GM10248 (cell line): ENCODE results near the gene CEP290.

ENCODE experiments used
- CTCF ChIA-PET: fragments of 300-600 bp; sonication (Branson Sonifier 250); formaldehyde crosslinking; extraction: SDS; loops from one replicate; lab custom pipeline; 2021; ENCODE audit warnings: antibody characterized with exemption; lab: Yijun Ruan, JAX
- POLR2A ChIA-PET: fragments of 350-650 bp; sonication (Branson Sonifier 250); formaldehyde crosslinking; extraction: SDS; loops from one replicate; lab custom pipeline; 2020; ENCODE audit warnings: antibody characterized with exemption; lab: Yijun Ruan, JAX
- DNase-seq: peaks from one replicate; pipeline ENCODE4 v3.0.0; 2012; ENCODE audit errors: extremely low spot score
- TF ChIP-seq, protein P1 (sequence below): IDR thresholded peaks from 2 replicates; pipeline ENCODE4 v1.5.1; 2012; ENCODE audit warnings: mild to moderate bottlenecking, low read depth; ENCODE audit errors: extremely low read depth, missing control alignments, control extremely low read depth

CEP290 gene

DNA sequence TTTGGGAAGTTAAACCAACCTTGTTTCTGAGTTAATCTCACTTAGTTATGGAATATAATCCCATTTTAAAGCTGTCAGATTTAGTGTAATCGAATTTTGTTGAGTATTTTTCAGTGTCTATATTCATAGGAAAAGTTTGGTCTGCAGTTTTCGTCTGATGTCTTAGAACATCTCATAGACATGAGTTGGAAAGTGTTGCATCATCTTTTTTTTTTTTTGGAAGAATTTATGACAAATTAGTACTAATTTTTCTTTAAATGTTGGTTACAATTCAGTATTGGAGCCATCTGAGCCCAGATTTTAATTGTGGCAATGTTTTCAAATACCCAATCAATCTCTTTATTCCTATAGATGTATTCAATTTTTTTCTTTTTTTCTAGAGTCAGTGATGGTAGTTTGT, 140.6 kb downstream of the CEP290 start:
- DNase-seq: no peak
- TF ChIP-seq, protein P1, sequence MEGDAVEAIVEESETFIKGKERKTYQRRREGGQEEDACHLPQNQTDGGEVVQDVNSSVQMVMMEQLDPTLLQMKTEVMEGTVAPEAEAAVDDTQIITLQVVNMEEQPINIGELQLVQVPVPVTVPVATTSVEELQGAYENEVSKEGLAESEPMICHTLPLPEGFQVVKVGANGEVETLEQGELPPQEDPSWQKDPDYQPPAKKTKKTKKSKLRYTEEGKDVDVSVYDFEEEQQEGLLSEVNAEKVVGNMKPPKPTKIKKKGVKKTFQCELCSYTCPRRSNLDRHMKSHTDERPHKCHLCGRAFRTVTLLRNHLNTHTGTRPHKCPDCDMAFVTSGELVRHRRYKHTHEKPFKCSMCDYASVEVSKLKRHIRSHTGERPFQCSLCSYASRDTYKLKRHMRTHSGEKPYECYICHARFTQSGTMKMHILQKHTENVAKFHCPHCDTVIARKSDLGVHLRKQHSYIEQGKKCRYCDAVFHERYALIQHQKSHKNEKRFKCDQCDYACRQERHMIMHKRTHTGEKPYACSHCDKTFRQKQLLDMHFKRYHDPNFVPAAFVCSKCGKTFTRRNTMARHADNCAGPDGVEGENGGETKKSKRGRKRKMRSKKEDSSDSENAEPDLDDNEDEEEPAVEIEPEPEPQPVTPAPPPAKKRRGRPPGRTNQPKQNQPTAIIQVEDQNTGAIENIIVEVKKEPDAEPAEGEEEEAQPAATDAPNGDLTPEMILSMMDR: no peak
- CTCF ChIA-PET: interaction anchor here (1.2 kb wide), 1 partner anchor 10 kb away, joined by 3 read pairs; no protein-coding TSS in a partner anchor
- POLR2A ChIA-PET: no interaction called here
